MCF 10A (cell line): ENCODE measurements around the gene ZBTB48. TPM values are rescaled to one million over a fixed set of nuclear protein-coding genes. Genes with fewer than 3 reads are reported as not detected.

Source experiments
- BruUV-seq: library from RNA; stranded (reverse); fragments of 400-500 nt; replicated peaks from 2 replicates; lab custom pipeline; 2021; lab: Mats Ljungman, UMichigan
- CTCF ChIA-PET: fragments of 300-600 bp; sonication (Branson Sonifier 250); formaldehyde crosslinking; extraction: SDS; loops from one replicate; lab custom pipeline; 2021; ENCODE audit warnings: antibody characterized with exemption, inconsistent platforms; lab: Yijun Ruan, JAX
- POLR2A ChIA-PET: fragments of 300-600, 350-650 bp; sonication (Branson Sonifier 250); formaldehyde crosslinking; extraction: SDS; loops from one replicate; lab custom pipeline; 2020; ENCODE audit warnings: antibody characterized with exemption, inconsistent platforms; lab: Yijun Ruan, JAX
- DNase-seq: peaks from one replicate; pipeline ENCODE4 v3.0.0-alpha.2; 2018; ENCODE audit not compliant: unreplicated experiment
- H3K27ac Mint-ChIP-seq: one replicate; pipeline ENCODE4 v1.8.0; 2022; ENCODE audit warnings: mild to moderate bottlenecking, low read depth, mixed read lengths; ENCODE audit not compliant: unreplicated experiment
- H3K27me3 Mint-ChIP-seq: one replicate; pipeline ENCODE4 v1.8.0; 2022; ENCODE audit warnings: mixed read lengths; ENCODE audit not compliant: insufficient read depth, unreplicated experiment
- H3K36me3 Mint-ChIP-seq: one replicate; pipeline ENCODE4 v1.8.0; 2022; ENCODE audit warnings: mild to moderate bottlenecking, moderate library complexity, mixed read lengths; ENCODE audit not compliant: insufficient read depth, unreplicated experiment
- H3K4me1 Mint-ChIP-seq: one replicate; pipeline ENCODE4 v1.8.0; 2022; ENCODE audit warnings: mixed read lengths; ENCODE audit not compliant: insufficient read depth, unreplicated experiment
- H3K4me3 Mint-ChIP-seq: one replicate; pipeline ENCODE4 v1.8.0; 2022; ENCODE audit warnings: mild to moderate bottlenecking, moderate library complexity, mixed read lengths; ENCODE audit not compliant: unreplicated experiment
- H3K9me3 Mint-ChIP-seq: one replicate; pipeline ENCODE4 v1.8.0; 2022; ENCODE audit warnings: mixed read lengths; ENCODE audit not compliant: unreplicated experiment
- intact Hi-C: fragments of 100-400 bp; cut with micrococcal nuclease; formaldehyde crosslinking; loops from 2 replicates; pipeline ENCODE4 v1.14.1; 2022
- total RNA-seq: library from RNA; stranded (reverse); gene quantifications from 2 replicates; pipeline ENCODE4 v1.2.3, GENCODE V29; 2022
- TF ChIP-seq, protein P1 (sequence below): fragments of 200-600 bp; IDR thresholded peaks from one replicate; pipeline ENCODE4 v1.8.0; 2022; ENCODE audit warnings: antibody characterized with exemption, mild to moderate bottlenecking; ENCODE audit not compliant: unreplicated experiment

Gene ZBTB48
- total RNA-seq, 1 experiment from 2014 or later: 40.6 TPM

DNA sequence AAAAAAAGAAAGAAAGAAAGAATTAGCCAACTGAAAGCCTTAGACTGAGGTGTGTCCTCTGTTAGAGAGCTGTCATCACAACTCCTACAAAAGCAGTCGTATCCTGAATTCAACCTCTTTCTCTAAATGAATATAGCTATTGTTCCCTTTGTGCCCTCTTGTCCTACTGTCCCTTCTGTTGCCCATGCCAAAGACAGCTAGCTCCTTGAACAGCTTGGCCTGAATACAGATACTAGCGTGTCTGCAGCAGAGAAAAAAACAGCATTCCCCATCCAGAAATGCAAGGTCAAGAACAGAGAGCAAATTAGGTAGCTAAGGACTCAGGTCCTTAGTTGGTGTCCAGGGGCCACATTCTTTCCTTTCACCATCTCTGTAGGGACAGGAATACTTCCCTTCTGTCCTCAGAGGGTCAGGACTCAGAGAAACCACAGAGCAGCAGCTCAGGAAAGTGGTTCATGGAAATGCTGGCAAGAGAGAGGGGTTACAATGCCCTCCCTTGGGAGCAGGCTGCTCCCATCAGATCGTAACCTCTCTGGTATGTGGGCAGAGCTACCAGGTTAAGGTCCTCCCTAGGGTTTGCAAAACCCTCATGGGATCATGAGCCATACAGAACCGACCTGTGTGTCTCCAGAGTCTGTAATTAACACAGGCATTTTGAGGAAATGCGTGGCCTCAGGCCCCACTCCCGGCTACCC, 1.8 kb upstream of the ZBTB48 start:
- no peak for DNase-seq
- no peak overlapping the region for H3K27ac Mint-ChIP-seq
- CTCF ChIA-PET: interaction anchor here (1.1 to 1.7 kb wide), 3 partner anchors 23 to 88 kb away, joined by 5 to 10 read pairs (median 6); partner anchors contain the start of genes NOL9 and TAS1R1

GRCh38 chr1:6578624-6579373, 995 bp upstream of the ZBTB48 start:
- Mint-ChIP-seq H3K9me3 (no peaks in the 10 kb centered on the region), H3K27me3 (no peaks in the 10 kb centered on the region), H3K27ac (peak overlapping the region; percentile 100), H3K4me3 (peak overlapping the region; percentile 94), H3K4me1 (peaks cover 27% of the 10 kb centered on the region), H3K36me3 (no peaks in the 10 kb centered on the region)
- intact Hi-C loops: no loop called here
- POLR2A ChIA-PET: interaction anchor here (0.6 to 5.0 kb wide), 14 partner anchors 10 to 112 kb away, joined by 3 to 103 read pairs (median 5); partner anchors contain the start of genes KLHL21, NOL9, PLEKHG5 and TAS1R1
- CTCF ChIA-PET: interaction anchor here (0.6 to 1.7 kb wide), 5 partner anchors 24 to 236 kb away, joined by 3 to 10 read pairs (median 5); partner anchors contain the start of genes NOL9 and TAS1R1
- no TSS peak for BruUV-seq
- TF ChIP-seq, protein P1, sequence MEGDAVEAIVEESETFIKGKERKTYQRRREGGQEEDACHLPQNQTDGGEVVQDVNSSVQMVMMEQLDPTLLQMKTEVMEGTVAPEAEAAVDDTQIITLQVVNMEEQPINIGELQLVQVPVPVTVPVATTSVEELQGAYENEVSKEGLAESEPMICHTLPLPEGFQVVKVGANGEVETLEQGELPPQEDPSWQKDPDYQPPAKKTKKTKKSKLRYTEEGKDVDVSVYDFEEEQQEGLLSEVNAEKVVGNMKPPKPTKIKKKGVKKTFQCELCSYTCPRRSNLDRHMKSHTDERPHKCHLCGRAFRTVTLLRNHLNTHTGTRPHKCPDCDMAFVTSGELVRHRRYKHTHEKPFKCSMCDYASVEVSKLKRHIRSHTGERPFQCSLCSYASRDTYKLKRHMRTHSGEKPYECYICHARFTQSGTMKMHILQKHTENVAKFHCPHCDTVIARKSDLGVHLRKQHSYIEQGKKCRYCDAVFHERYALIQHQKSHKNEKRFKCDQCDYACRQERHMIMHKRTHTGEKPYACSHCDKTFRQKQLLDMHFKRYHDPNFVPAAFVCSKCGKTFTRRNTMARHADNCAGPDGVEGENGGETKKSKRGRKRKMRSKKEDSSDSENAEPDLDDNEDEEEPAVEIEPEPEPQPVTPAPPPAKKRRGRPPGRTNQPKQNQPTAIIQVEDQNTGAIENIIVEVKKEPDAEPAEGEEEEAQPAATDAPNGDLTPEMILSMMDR: no peak
- no peak for DNase-seq

More for the DNA sequence above, 1.8 kb upstream of the ZBTB48 start:
- BruUV-seq: no TSS peak
- intact Hi-C loops: no loop called here
- no peaks in the 10 kb centered on the region for H3K27me3 Mint-ChIP-seq
- TF ChIP-seq, protein P1: no peak
- peaks cover 27% of the 10 kb centered on the region for H3K4me1 Mint-ChIP-seq
- no peaks in the 10 kb centered on the region for H3K9me3 Mint-ChIP-seq
- POLR2A ChIA-PET: interaction anchor here (0.6 to 5.0 kb wide), 9 partner anchors 19 to 113 kb away, joined by 3 to 103 read pairs (median 3); partner anchors contain the start of genes KLHL21 and NOL9
- H3K4me3 Mint-ChIP-seq: no peak overlapping the region
- no peaks in the 10 kb centered on the region for H3K36me3 Mint-ChIP-seq

- ChIA-PET CTCF (interaction anchor here (0.6 to 1.9 kb wide), 6 partner anchors 20 to 949 kb away, joined by 3 to 15 read pairs (median 4); partner anchors contain the start of genes NOL9 and TAS1R1), POLR2A (interaction anchor here (0.6 to 5.0 kb wide), 21 partner anchors 7 to 478 kb away, joined by 3 to 103 read pairs (median 5); partner anchors contain the start of genes KLHL21, NOL9, PLEKHG5 and TAS1R1)
- Mint-ChIP-seq H3K36me3 (peaks cover 8% of the 10 kb centered on the region), H3K27ac (peak overlapping the region; percentile 100), H3K4me1 (peaks cover 27% of the 10 kb centered on the region), H3K4me3 (peak overlapping the region; percentile 94), H3K27me3 (no peaks in the 10 kb centered on the region), H3K9me3 (no peaks in the 10 kb centered on the region)
- DNase-seq: no peak
- TF ChIP-seq, protein P1: no peak
- BruUV-seq: TSS peak; percentile 54
- intact Hi-C loops: loop anchor here (1.0 kb wide), 1 partner anchor 21 kb away; no protein-coding TSS in a partner anchor
Observed at GRCh38 chr1:6580119-6580592, 362 bp downstream of the ZBTB48 start.
